Measurements from ENCODE around the gene SLCO3A1.

The SLCO3A1 gene

DNA sequence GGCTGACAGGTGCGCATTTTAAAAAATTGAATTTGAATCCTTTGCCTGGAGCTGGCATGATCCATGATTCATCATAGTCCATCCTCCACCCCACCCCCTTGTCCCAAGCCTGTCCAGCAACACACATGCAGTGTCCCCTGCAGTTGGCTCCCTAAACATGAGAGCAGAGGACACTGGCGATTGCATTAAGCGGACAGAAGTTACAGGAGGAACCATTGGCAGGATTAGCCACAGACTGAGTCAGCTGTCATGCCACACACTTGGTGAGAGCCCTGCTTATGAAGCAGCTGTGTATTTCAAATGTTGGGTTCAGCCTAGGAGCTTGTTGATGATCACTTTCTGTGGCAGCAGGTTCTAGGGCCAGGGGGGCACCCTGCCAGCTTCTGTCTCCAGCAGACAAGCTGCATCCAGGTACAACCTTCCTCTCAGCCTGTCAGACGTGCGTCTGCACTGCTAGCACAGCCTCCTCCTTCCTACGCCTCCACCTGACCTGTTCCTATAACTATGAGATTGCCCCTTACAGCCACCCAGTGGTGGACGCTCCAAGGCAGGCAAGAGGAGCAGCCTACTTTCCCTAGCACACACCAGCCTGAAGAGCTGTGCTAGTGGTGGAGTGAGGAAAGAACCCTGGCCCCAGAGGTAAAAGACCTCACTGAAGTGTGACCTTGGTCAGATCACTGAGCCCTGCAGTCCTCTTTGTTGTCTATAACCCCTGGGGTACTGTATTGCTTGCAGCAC, 121.9 kb downstream of the SLCO3A1 start:
- Mint-ChIP-seq H3K9me3 (no peaks in the 10 kb centered on the region), H3K4me1 (peaks cover 46% of the 10 kb centered on the region), H3K27me3 (no peaks in the 10 kb centered on the region), H3K27ac (ENCODE audit: low read depth) (no peak overlapping the region), H3K4me3 (no peak overlapping the region), H3K36me3 (ENCODE audit: insufficient read depth) (no peaks in the 10 kb centered on the region)
- ATAC-seq (replicated peaks; ENCODE audit: extremely low read depth, poor library complexity, severe bottlenecking) (no peak), DNase-seq (ENCODE audit: low spot score in 2 of 2) (no peak)

DNA sequence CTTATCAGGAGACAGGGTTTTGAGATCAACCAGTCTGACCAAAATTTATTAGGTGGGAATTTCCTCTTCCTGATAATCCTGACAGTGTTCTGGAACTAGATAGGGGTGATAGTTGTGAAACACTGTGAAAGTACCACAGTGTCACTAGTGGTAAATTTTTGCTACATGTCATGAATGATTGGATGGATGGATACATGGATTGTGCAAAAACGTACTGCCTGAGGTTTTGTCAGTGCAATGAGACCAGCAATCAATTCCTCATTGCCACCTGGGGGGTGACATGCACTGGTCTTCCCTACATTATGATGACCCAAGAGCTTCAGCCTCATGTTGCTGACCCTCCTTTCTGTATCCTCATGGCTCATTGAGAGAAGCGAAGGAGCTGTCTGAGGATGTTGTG, 123.5 kb downstream of the SLCO3A1 start:
- H3K4me3 Mint-ChIP-seq, result no peak overlapping the region
- DNase-seq (ENCODE audit: low spot score in 2 of 2) (no peak), ATAC-seq (replicated peaks; ENCODE audit: extremely low read depth, poor library complexity, severe bottlenecking) (no peak)
- H3K4me1 Mint-ChIP-seq, result peaks cover 45% of the 10 kb centered on the region
- H3K36me3 Mint-ChIP-seq (ENCODE audit: insufficient read depth), result no peaks in the 10 kb centered on the region
- H3K9me3 Mint-ChIP-seq, result no peaks in the 10 kb centered on the region
- no peaks in the 10 kb centered on the region for H3K27me3 Mint-ChIP-seq
- H3K27ac Mint-ChIP-seq (ENCODE audit: low read depth), result no peak overlapping the region

- H3K27ac Mint-ChIP-seq (ENCODE audit: low read depth), result no peak overlapping the region
- H3K4me1 Mint-ChIP-seq, result peaks cover 36% of the 10 kb centered on the region
- no peak for DNase-seq (ENCODE audit: low spot score in 2 of 2)
- peaks cover 1% of the 10 kb centered on the region for H3K36me3 Mint-ChIP-seq (ENCODE audit: insufficient read depth)
- H3K9me3 Mint-ChIP-seq, result no peaks in the 10 kb centered on the region
- no peaks in the 10 kb centered on the region for H3K27me3 Mint-ChIP-seq
- ATAC-seq (replicated peaks; ENCODE audit: extremely low read depth, poor library complexity, severe bottlenecking), result no peak
- no peak overlapping the region for H3K4me3 Mint-ChIP-seq
Measured at GRCh38 chr15:91980502-91981267, 127.2 kb downstream of the SLCO3A1 start.

DNA sequence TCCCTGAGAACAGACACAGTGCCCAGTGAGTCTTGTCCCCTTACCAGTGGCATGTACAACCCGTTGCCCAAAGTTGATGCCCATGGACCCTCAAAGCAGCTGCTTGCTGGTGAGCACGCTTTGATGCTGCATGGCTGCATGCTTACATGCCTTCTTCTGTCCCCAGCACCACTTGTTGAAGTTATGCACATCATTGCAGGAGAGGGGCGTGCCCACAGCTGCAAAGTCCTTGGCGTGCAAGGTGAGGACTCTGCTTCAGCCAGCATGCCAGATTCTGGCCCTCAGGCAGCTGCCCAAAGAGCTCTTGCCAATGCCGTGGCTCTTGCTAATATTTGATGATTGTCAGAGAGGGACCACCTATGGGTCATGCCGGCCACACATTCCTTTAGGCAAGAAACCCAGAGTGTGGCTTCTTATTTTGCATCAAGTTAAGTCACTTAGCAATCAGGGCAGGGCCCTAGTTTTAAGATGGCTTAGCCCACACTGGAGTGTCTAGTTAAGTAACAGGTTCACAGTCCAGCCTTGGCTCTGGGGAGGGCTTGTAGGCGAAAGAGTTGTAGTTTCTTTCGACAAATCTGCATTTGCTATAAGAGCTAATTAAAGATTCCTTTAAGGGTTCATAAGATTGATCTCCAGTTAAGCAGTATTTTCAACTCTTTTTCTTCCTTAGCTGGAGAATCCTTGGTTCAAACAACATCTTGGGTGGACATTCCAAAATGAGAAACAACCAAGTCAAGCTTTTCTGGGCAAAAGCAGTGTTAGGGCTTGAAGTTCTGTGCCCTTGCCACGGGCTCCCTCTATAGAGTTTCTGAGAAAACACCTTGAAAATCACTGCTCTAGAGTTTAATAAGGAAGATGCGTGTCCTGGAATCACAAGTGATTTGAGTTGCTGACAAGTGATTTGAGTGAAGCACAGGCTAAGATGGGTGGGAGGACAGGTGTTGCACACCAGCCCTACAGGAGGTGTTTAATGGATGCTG, 128.6 kb downstream of the SLCO3A1 start:
- Mint-ChIP-seq H3K36me3 (ENCODE audit: insufficient read depth) (peaks cover 1% of the 10 kb centered on the region), H3K27ac (ENCODE audit: low read depth) (no peak overlapping the region), H3K27me3 (no peaks in the 10 kb centered on the region), H3K9me3 (no peaks in the 10 kb centered on the region), H3K4me1 (peaks cover 42% of the 10 kb centered on the region), H3K4me3 (no peak overlapping the region)
- no peak for DNase-seq (ENCODE audit: low spot score in 2 of 2)
- no peak for ATAC-seq (replicated peaks; ENCODE audit: extremely low read depth, poor library complexity, severe bottlenecking)

- Mint-ChIP-seq H3K27me3 (no peaks in the 10 kb centered on the region), H3K27ac (ENCODE audit: low read depth) (no peak overlapping the region), H3K9me3 (no peaks in the 10 kb centered on the region), H3K4me3 (no peak overlapping the region), H3K36me3 (ENCODE audit: insufficient read depth) (peaks cover 1% of the 10 kb centered on the region), H3K4me1 (peaks cover 48% of the 10 kb centered on the region)
- no peak for ATAC-seq (replicated peaks; ENCODE audit: extremely low read depth, poor library complexity, severe bottlenecking)
- DNase-seq (ENCODE audit: low spot score in 2 of 2), result no peak
Measured at GRCh38 chr15:91983729-91984340, 130.3 kb downstream of the SLCO3A1 start.

GRCh38 chr15:91985297-91985696, 131.8 kb downstream of the SLCO3A1 start:
- ATAC-seq (replicated peaks; ENCODE audit: extremely low read depth, poor library complexity, severe bottlenecking), result no peak
- Mint-ChIP-seq H3K9me3 (no peaks in the 10 kb centered on the region), H3K4me1 (peaks cover 57% of the 10 kb centered on the region), H3K4me3 (no peak overlapping the region), H3K27me3 (no peaks in the 10 kb centered on the region), H3K27ac (ENCODE audit: low read depth) (no peak overlapping the region), H3K36me3 (ENCODE audit: insufficient read depth) (peaks cover 1% of the 10 kb centered on the region)
- DNase-seq (ENCODE audit: low spot score in 2 of 2), result no peak

- no peak overlapping the region for H3K27ac Mint-ChIP-seq (ENCODE audit: low read depth)
- H3K4me3 Mint-ChIP-seq, result no peak overlapping the region
- peaks cover 1% of the 10 kb centered on the region for H3K36me3 Mint-ChIP-seq (ENCODE audit: insufficient read depth)
- DNase-seq (ENCODE audit: low spot score in 2 of 2) (no peak), ATAC-seq (replicated peaks; ENCODE audit: extremely low read depth, poor library complexity, severe bottlenecking) (no peak)
- no peaks in the 10 kb centered on the region for H3K9me3 Mint-ChIP-seq
- H3K27me3 Mint-ChIP-seq, result no peaks in the 10 kb centered on the region
- peaks cover 65% of the 10 kb centered on the region for H3K4me1 Mint-ChIP-seq
Measured at GRCh38 chr15:91988071-91988470, 134.6 kb downstream of the SLCO3A1 start.

- H3K4me1 Mint-ChIP-seq, result peaks cover 64% of the 10 kb centered on the region
- no peak overlapping the region for H3K27ac Mint-ChIP-seq (ENCODE audit: low read depth)
- no peaks in the 10 kb centered on the region for H3K27me3 Mint-ChIP-seq
- H3K9me3 Mint-ChIP-seq, result no peaks in the 10 kb centered on the region
- no peak for DNase-seq (ENCODE audit: low spot score in 2 of 2)
- no peak for ATAC-seq (replicated peaks; ENCODE audit: extremely low read depth, poor library complexity, severe bottlenecking)
- peaks cover 1% of the 10 kb centered on the region for H3K36me3 Mint-ChIP-seq (ENCODE audit: insufficient read depth)
- no peak overlapping the region for H3K4me3 Mint-ChIP-seq
Measured at GRCh38 chr15:91988655-91989054, 135.1 kb downstream of the SLCO3A1 start.

GRCh38 chr15:91989821-91990220, 136.3 kb downstream of the SLCO3A1 start:
- Mint-ChIP-seq H3K27me3 (no peaks in the 10 kb centered on the region), H3K4me1 (peaks cover 67% of the 10 kb centered on the region), H3K36me3 (ENCODE audit: insufficient read depth) (no peaks in the 10 kb centered on the region), H3K4me3 (no peak overlapping the region), H3K9me3 (no peaks in the 10 kb centered on the region), H3K27ac (ENCODE audit: low read depth) (no peak overlapping the region)
- DNase-seq (ENCODE audit: low spot score in 2 of 2), result no peak
- ATAC-seq (replicated peaks; ENCODE audit: extremely low read depth, poor library complexity, severe bottlenecking), result no peak

DNA sequence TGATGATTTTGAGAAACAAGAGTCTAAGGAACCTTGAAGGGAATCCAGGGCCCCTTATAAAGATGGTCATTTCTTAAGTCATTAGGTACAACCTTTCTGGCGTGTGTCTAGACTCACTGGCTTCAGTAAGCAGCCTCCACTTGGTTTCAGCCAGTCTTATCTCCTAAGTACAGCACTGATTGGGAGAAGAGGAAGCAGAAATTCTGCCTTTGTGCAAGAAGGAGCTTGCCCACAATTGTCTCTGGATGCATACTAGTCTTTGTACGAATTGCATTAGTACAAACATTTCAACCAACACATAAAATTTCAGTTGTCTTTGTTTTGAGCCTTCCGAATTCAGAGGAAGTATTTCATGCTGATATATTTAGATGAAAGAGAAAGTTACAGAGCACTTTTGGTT, 139.4 kb downstream of the SLCO3A1 start:
- Mint-ChIP-seq H3K9me3 (no peaks in the 10 kb centered on the region), H3K4me3 (no peak overlapping the region), H3K4me1 (peaks cover 44% of the 10 kb centered on the region), H3K27ac (ENCODE audit: low read depth) (no peak overlapping the region), H3K27me3 (no peaks in the 10 kb centered on the region), H3K36me3 (ENCODE audit: insufficient read depth) (no peaks in the 10 kb centered on the region)
- ATAC-seq (replicated peaks; ENCODE audit: extremely low read depth, poor library complexity, severe bottlenecking), result no peak
- DNase-seq (ENCODE audit: low spot score in 2 of 2), result no peak

DNA sequence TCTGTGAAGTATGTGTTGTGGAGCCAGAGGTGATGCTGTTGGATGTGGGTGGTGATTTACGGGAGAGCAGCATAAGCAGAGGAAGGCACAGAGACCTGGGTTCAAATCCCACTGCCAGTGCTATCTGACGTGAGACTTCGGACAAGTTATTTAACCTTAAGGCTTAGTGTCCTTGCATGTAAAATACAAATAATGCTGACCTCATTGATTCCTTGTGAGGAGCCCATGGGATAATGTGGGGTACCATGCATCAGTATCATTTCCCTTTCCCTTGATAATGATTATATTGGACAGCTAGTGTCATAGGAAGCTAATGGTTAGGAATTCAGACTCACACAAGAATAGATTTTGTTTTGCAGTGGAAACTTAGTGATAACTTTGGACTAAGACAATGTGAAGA, 141.6 kb downstream of the SLCO3A1 start:
- DNase-seq (ENCODE audit: low spot score in 2 of 2) (no peak), ATAC-seq (replicated peaks; ENCODE audit: extremely low read depth, poor library complexity, severe bottlenecking) (no peak)
- Mint-ChIP-seq H3K27me3 (no peaks in the 10 kb centered on the region), H3K27ac (ENCODE audit: low read depth) (no peak overlapping the region), H3K36me3 (ENCODE audit: insufficient read depth) (peaks cover 2% of the 10 kb centered on the region), H3K4me3 (no peak overlapping the region), H3K9me3 (no peaks in the 10 kb centered on the region), H3K4me1 (peaks cover 31% of the 10 kb centered on the region)

DNA sequence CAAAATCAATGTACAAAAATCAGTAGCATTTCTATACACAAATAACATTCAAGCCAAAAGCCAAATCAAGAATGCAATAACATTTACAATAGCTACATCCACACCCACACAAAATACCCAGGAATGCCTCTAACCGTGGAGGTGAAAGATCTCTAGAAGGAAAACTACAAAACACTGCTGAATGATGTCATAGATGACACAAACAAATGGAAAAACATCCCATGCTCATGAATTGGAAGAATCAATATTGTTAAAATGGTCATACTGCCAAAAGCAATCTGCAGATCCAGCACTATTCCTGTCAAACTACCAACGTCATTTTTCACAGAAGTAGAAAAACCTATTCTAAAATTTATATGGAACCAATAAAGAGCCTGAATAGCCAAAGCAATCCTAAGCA, 143.7 kb downstream of the SLCO3A1 start:
- DNase-seq (ENCODE audit: low spot score in 2 of 2) (no peak), ATAC-seq (replicated peaks; ENCODE audit: extremely low read depth, poor library complexity, severe bottlenecking) (no peak)
- no peaks in the 10 kb centered on the region for H3K9me3 Mint-ChIP-seq
- no peaks in the 10 kb centered on the region for H3K27me3 Mint-ChIP-seq
- no peak overlapping the region for H3K27ac Mint-ChIP-seq (ENCODE audit: low read depth)
- peaks cover 32% of the 10 kb centered on the region for H3K4me1 Mint-ChIP-seq
- no peak overlapping the region for H3K4me3 Mint-ChIP-seq
- peaks cover 2% of the 10 kb centered on the region for H3K36me3 Mint-ChIP-seq (ENCODE audit: insufficient read depth)
